ENCODE data around the gene HOXA3. TPM values are rescaled to one million over a fixed set of nuclear protein-coding genes. Genes with fewer than 3 reads are reported as not detected.

The HOXA3 gene
- total and polyA plus RNA-seq, 2 of the 13 experiments (the other 11 are each of a cell fraction or from before 2014, with no cell fraction given): 2.9 to 4.6 TPM

- TF ChIP-seq CTCF (CRISPR knock-in tag; IDR thresholded peaks at IDR 0.05) (peak; percentile 31; the same call in 1 of the 2 replicates), NFE2 (CRISPR knock-in tag; IDR thresholded peaks at IDR 0.05) (no peak), POLR2G (IDR thresholded peaks at IDR 0.05; ENCODE audit: low read depth, low read length) (peak; percentile 55), HOXD1 (CRISPR knock-in tag; IDR thresholded peaks at IDR 0.05) (no peak), KLF6 (CRISPR knock-in tag; IDR thresholded peaks at IDR 0.05) (no peak), YY1 (IDR thresholded peaks at IDR 0.05; ENCODE audit: insufficient read depth, insufficient replicate concordance, low read depth, low read length) (peak; percentile 6), ZGPAT (CRISPR knock-in tag; IDR thresholded peaks at IDR 0.05) (no peak), CSRNP1 (CRISPR knock-in tag; IDR thresholded peaks at IDR 0.05) (no peak), JUND (CRISPR knock-in tag; IDR thresholded peaks at IDR 0.05) (no peak), TRIM22 (IDR thresholded peaks at IDR 0.05) (no peak), ELF4 (CRISPR knock-in tag; IDR thresholded peaks at IDR 0.05; ENCODE audit: borderline replicate concordance) (no peak), ZNF33B (CRISPR knock-in tag; IDR thresholded peaks at IDR 0.05) (no peak), HNF4A (CRISPR knock-in tag; IDR thresholded peaks at IDR 0.05) (peak; percentile 48), ZC3H13 (CRISPR knock-in tag; IDR thresholded peaks at IDR 0.05) (no peak), ZMYM4 (CRISPR knock-in tag; IDR thresholded peaks at IDR 0.05) (no peak), HIC2 (CRISPR knock-in tag; IDR thresholded peaks at IDR 0.05; ENCODE audit: low read depth) (no peak), ZNF274 (CRISPR knock-in tag; IDR thresholded peaks at IDR 0.05) (no peak), ZFY (CRISPR knock-in tag; IDR thresholded peaks at IDR 0.05) (peak; percentile 59), SAP130 (CRISPR knock-in tag; IDR thresholded peaks at IDR 0.05; ENCODE audit: low read depth) (peak; percentile 55), NFYB (CRISPR knock-in tag; IDR thresholded peaks at IDR 0.05) (no peak), ZFX (CRISPR knock-in tag; IDR thresholded peaks at IDR 0.05; ENCODE audit: low read depth) (peak; percentile 65), NFE2L1 (CRISPR knock-in tag; IDR thresholded peaks at IDR 0.05; ENCODE audit: borderline replicate concordance) (no peak), ZBTB7B (CRISPR knock-in tag; IDR thresholded peaks at IDR 0.05) (0 out of 2 replicates have a peak, but pooled peaks have one; percentile 1), PHF8 (CRISPR knock-in tag; IDR thresholded peaks at IDR 0.05) (peak; percentile 64)
Measured at GRCh38 chr7:27141923-27142579, 10.3 kb downstream of the HOXA3 start (continued).

All from HepG2 (cell line).